Caco-2 (cell line): ENCODE results near the gene GPSM3. TPM values are rescaled to one million over a fixed set of nuclear protein-coding genes. Genes with fewer than 3 reads are reported as not detected.

ENCODE experiments used
- BruUV-seq: library from RNA; stranded (reverse); fragments of 400-500 nt; replicated peaks from 2 replicates; lab custom pipeline; 2021; lab: Mats Ljungman, UMichigan
- CTCF ChIA-PET: fragments of 300-600 bp; sonication (Branson Sonifier 250); formaldehyde crosslinking; loops from one replicate; lab custom pipeline; 2022; ENCODE audit warnings: antibody characterized with exemption; lab: Charles Lee
- POLR2A ChIA-PET: fragments of 300-600 bp; sonication (Branson Sonifier 250); formaldehyde crosslinking; loops from one replicate; lab custom pipeline; 2022; ENCODE audit warnings: antibody characterized with exemption; lab: Charles Lee
- DNase-seq, 2 experiments: peaks; one replicate each; pipeline versions ENCODE4 v3.0.0 to v3.0.0-alpha.2; 2020 to 2022
- H3K27me3 ChIP-seq: replicated peaks from 2 replicates; pipeline ENCODE4 v1.6.0; 2011; ENCODE audit warnings: low read length; ENCODE audit not compliant: control insufficient read depth, insufficient read depth
- H3K36me3 ChIP-seq: 2 replicates; pipeline ENCODE4 v1.5.1; 2011; ENCODE audit warnings: low read length; ENCODE audit not compliant: control insufficient read depth, insufficient read depth
- H3K4me1 ChIP-seq: fragments of 250-450 bp; sonication (Bioruptor Pico); 2 replicates; pipeline ENCODE4 v1.5.1; 2020; ENCODE audit warnings: mild to moderate bottlenecking
- H3K4me3 ChIP-seq: 2 replicates; pipeline ENCODE4 v1.5.1; 2011; ENCODE audit warnings: low read depth, mild to moderate bottlenecking, control low read depth, low read length
- H3K9me3 ChIP-seq: fragments of 250-450 bp; sonication (Bioruptor Pico); 2 replicates; pipeline ENCODE4 v1.5.1; 2020; ENCODE audit warnings: mild to moderate bottlenecking, moderate library complexity
- H3K27ac Mint-ChIP-seq: one replicate; pipeline ENCODE4 v1.8.0; 2022; ENCODE audit warnings: mixed read lengths; ENCODE audit not compliant: unreplicated experiment
- H3K27me3 Mint-ChIP-seq: one replicate; pipeline ENCODE4 v1.8.0; 2022; ENCODE audit warnings: mixed read lengths; ENCODE audit not compliant: insufficient read depth, unreplicated experiment
- H3K36me3 Mint-ChIP-seq: one replicate; pipeline ENCODE4 v1.8.0; 2022; ENCODE audit warnings: mild to moderate bottlenecking, mixed read lengths; ENCODE audit not compliant: insufficient read depth, unreplicated experiment
- H3K4me1 Mint-ChIP-seq: one replicate; pipeline ENCODE4 v1.8.0; 2022; ENCODE audit warnings: low read depth, mixed read lengths; ENCODE audit not compliant: unreplicated experiment
- H3K4me3 Mint-ChIP-seq: one replicate; pipeline ENCODE4 v1.8.0; 2022; ENCODE audit warnings: mild to moderate bottlenecking, moderate library complexity, mixed read lengths; ENCODE audit not compliant: unreplicated experiment
- H3K9me3 Mint-ChIP-seq: one replicate; pipeline ENCODE4 v1.8.0; 2022; ENCODE audit warnings: mixed read lengths; ENCODE audit not compliant: unreplicated experiment
- intact Hi-C: fragments of 100-400 bp; cut with micrococcal nuclease; formaldehyde crosslinking; loops from one replicate; pipeline ENCODE4 v1.10.0; 2022; ENCODE audit not compliant: unreplicated experiment
- total RNA-seq: library from RNA; stranded (reverse); gene quantifications from 2 replicates; pipeline ENCODE4 v1.2.3, GENCODE V29; 2022
- TF ChIP-seq, protein P1 (sequence below), 2 experiments: fragments of 200-600 bp in 1 of 2; IDR thresholded peaks; 1 replicate in 1 of 2; 2 replicates in 1 of 2; pipeline versions ENCODE4 v1.5.1 to v1.8.0; 2011 to 2022; ENCODE audit warnings: antibody characterized with exemption in 1 of 2, control low read depth in 1 of 2, inconsistent platforms in 1 of 2, low read depth in 1 of 2, low read length in 1 of 2, mild to moderate bottlenecking in 1 of 2, moderate library complexity in 1 of 2; ENCODE audit not compliant: insufficient read depth in 1 of 2, severe bottlenecking in 1 of 2, unreplicated experiment in 1 of 2

Gene GPSM3
- total RNA-seq, 1 experiment from 2014 or later, result 0.41 TPM

DNA sequence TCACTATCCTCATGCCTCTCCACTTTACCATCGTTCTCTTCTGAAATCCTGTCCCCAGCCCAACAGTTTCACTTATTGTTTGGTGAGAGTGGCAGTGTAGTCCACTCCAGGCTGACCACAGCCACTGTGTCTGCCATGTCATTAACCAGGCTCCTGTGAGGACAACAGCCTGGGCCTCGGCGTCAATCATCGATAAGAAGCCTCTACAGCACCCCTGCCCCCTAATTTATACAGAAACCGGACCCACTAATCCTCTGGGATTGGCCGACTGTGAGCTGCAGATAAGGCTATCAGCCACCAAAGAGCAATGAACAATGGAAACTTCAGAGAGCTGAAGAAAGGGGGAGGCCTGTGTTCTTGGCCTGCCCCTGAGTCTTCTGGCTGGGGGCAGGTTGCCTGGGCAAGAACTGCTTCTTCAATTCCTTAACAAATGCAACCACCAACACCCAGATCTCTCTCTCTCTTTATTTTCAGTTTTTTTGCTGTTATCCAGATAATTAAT, 24.6 kb downstream of the GPSM3 start:
- DNase-seq, result no peak
- Histone ChIP-seq H3K4me1 (peaks cover 29% of the 10 kb centered on the region), H3K9me3 (no peaks in the 10 kb centered on the region), H3K36me3 (no peaks in the 10 kb centered on the region), H3K4me3 (no peak overlapping the region), H3K27me3 (no peaks in the 10 kb centered on the region)
- Mint-ChIP-seq H3K27ac (peak overlapping the region; percentile 42), H3K4me1 (peaks cover 14% of the 10 kb centered on the region), H3K36me3 (peaks cover 90% of the 10 kb centered on the region), H3K27me3 (no peaks in the 10 kb centered on the region), H3K4me3 (peak overlapping the region; percentile 2), H3K9me3 (no peaks in the 10 kb centered on the region)
- ChIA-PET POLR2A (no interaction called here), CTCF (interaction anchor here (0.7 kb wide), 2 partner anchors 8 to 253 kb away, joined by 3 read pairs; partner anchors contain the start of gene AGPAT1)
- intact Hi-C loops, result no loop called here
- BruUV-seq, result TSS peak; percentile 25
- TF ChIP-seq, protein P1, sequence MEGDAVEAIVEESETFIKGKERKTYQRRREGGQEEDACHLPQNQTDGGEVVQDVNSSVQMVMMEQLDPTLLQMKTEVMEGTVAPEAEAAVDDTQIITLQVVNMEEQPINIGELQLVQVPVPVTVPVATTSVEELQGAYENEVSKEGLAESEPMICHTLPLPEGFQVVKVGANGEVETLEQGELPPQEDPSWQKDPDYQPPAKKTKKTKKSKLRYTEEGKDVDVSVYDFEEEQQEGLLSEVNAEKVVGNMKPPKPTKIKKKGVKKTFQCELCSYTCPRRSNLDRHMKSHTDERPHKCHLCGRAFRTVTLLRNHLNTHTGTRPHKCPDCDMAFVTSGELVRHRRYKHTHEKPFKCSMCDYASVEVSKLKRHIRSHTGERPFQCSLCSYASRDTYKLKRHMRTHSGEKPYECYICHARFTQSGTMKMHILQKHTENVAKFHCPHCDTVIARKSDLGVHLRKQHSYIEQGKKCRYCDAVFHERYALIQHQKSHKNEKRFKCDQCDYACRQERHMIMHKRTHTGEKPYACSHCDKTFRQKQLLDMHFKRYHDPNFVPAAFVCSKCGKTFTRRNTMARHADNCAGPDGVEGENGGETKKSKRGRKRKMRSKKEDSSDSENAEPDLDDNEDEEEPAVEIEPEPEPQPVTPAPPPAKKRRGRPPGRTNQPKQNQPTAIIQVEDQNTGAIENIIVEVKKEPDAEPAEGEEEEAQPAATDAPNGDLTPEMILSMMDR (IDR thresholded peaks at IDR 0.05; ENCODE audit: insufficient read depth in 1 of 2, low read depth in 1 of 2, low read length in 1 of 2, severe bottlenecking in 1 of 2, unreplicated experiment in 1 of 2), result no peak

GRCh38 chr6:32167154-32167760, 25.2 kb downstream of the GPSM3 start:
- ChIA-PET POLR2A (no interaction called here), CTCF (interaction anchor here (0.7 kb wide), 2 partner anchors 9 to 254 kb away, joined by 3 read pairs; partner anchors contain the start of gene AGPAT1)
- intact Hi-C loops, result no loop called here
- Mint-ChIP-seq H3K4me3 (peak overlapping the region; percentile 2), H3K27me3 (no peaks in the 10 kb centered on the region), H3K27ac (peak overlapping the region; percentile 42), H3K9me3 (no peaks in the 10 kb centered on the region), H3K4me1 (peaks cover 14% of the 10 kb centered on the region), H3K36me3 (peaks cover 96% of the 10 kb centered on the region)
- TF ChIP-seq, protein P1 (IDR thresholded peaks at IDR 0.05; ENCODE audit: insufficient read depth in 1 of 2, low read depth in 1 of 2, low read length in 1 of 2, severe bottlenecking in 1 of 2, unreplicated experiment in 1 of 2), result no peak
- no peaks in the 10 kb centered on the region for H3K27me3 ChIP-seq
- no peak overlapping the region for H3K4me3 ChIP-seq
- no peak for DNase-seq
- peaks cover 24% of the 10 kb centered on the region for H3K4me1 ChIP-seq
- no TSS peak for BruUV-seq
- no peaks in the 10 kb centered on the region for H3K9me3 ChIP-seq
- no peaks in the 10 kb centered on the region for H3K36me3 ChIP-seq

DNA sequence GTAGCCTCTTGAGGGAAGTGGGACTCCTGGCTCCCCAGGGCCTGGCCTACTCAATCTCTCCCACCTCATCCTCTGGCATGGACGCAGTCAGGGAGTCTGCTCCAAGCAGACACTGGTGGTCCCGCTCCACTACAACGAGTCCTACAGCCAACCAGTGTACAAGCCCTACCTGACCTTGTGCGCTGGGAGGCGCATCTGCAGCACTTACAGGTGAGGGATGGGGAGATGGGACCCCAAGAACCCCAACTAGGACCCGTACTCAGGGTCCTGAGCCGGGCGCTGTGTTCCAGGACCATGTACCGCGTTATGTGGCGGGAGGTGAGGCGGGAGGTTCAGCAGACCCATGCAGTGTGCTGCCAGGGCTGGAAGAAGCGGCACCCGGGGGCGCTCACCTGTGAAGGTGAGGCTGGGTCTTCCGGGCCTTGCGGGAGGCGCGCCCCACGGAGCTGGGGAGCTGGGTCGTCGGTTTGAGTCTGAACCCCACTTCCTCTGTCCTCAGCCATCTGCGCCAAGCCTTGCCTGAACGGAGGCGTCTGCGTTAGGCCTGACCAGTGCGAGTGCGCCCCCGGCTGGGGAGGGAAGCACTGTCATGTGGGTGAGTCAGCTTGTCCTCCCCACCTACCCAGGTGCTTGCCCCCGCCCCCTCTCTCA, 25.9 kb downstream of the GPSM3 start:
- no peak overlapping the region for H3K27ac Mint-ChIP-seq
- H3K4me1 Mint-ChIP-seq, result peaks cover 14% of the 10 kb centered on the region
- Histone ChIP-seq H3K27me3 (no peaks in the 10 kb centered on the region), H3K9me3 (no peaks in the 10 kb centered on the region), H3K4me3 (no peak overlapping the region), H3K4me1 (peaks cover 24% of the 10 kb centered on the region), H3K36me3 (0 out of 2 replicates have a peak, but pooled peaks cover 1% of the 10 kb centered on the region)
- H3K4me3 Mint-ChIP-seq, result no peak overlapping the region
- TF ChIP-seq, protein P1 (IDR thresholded peaks at IDR 0.05; ENCODE audit: insufficient read depth in 1 of 2, low read depth in 1 of 2, low read length in 1 of 2, severe bottlenecking in 1 of 2, unreplicated experiment in 1 of 2), result no peak
- intact Hi-C loops, result no loop called here
- no peaks in the 10 kb centered on the region for H3K9me3 Mint-ChIP-seq
- BruUV-seq, result no TSS peak
- CTCF ChIA-PET, result no interaction called here
- no peaks in the 10 kb centered on the region for H3K27me3 Mint-ChIP-seq
- DNase-seq, result no peak
- POLR2A ChIA-PET, result interaction anchor here (0.7 kb wide), 1 partner anchor 38 kb away, joined by 4 read pairs; the partner anchor contains the start of gene ATF6B
- peaks cover 100% of the 10 kb centered on the region for H3K36me3 Mint-ChIP-seq
